Measurements from ENCODE around the gene DGAT2L6. TPM values are rescaled to one million over a fixed set of nuclear protein-coding genes. Genes with fewer than 3 reads are reported as not detected.

Gene DGAT2L6
- not detected in 2 replicates for total RNA-seq (2014; rRNA removed)
- not detected for polyA plus RNA-seq (2012)

DNA sequence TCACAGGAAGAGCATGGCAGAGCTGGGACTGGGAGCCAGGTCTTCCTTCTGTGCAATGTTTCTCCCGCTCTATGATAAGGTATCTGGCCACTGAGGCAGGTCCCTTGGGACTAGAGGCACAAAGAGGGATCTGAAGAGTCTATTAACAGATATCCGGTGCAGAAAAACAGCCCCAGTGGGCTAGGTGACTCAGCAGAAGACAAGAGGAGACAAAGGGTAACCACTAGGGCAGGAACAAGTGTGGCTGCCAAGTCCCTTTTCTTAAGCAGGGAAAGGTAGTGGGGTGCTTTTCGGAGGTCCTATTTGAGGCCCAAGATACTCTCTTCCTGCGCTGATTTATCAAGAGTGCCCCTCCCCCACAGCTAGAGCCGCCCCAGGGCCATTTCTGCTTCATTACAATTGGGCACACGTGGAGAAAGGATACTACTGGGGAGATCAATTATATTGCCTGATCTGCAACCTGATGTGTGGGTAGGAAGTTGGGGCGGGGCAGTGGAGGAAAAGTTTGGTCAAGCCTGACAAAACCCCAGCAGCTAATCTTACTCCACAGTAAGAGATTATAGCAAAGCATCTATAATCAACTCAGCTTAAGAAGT, at the start of gene DGAT2L6:
Gene DGAT2L6, plus strand, starts transcription at position 546 of the 596 bp plus-strand sequence. CDS start 100 bp downstream, outside the sequence.
- DNase-seq (ENCODE audit: low read depth): peak; percentile 25

DNA sequence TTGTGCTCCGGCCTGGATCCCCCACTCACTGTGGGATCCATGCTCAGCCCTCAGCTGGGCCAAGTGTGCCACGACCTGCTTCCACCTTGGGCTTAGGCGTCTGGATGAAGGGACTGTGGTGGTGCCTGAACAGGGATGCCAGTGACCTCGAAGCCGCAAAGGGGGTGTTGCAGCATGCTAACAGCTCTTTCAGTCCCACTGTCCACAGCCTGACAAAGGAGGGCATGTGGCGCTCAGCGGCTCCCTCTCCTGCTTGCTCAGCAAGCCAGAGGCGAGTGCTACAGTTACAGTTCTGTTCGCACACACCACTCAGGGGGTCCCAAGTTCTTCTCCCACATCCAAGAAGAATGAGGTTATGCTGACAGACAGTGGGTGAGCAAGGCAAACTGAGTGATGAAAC, 49.2 kb upstream of the DGAT2L6 start:
- no peak for DNase-seq (ENCODE audit: low read depth)

- no peak for DNase-seq (ENCODE audit: low read depth)
Observed at GRCh38 chrX:70129816-70130215, 47.5 kb upstream of the DGAT2L6 start.

- peak; percentile 5 for DNase-seq (ENCODE audit: low read depth)
Observed at GRCh38 chrX:70132224-70132623, 45.1 kb upstream of the DGAT2L6 start.

DNA sequence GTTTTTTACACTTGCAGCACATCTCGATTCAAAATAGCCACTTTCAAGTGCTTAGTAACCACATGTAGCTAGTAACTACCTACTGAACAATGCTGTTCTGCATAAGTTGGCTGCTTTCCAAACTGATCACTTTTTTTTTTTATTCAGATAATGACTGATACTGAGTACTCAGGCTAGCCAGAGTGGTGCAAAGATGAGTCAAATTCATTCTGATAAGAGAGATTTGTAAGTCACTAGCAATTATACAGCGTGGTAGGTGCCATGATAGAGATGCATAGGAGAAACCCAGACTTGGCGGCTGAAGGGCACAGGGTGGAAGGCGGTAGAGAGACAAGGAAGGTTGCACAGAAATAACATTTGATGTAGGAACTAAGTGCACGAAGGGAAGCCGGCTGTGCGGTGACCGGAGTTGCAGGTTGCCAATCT, 44.4 kb upstream of the DGAT2L6 start:
- no peak for DNase-seq (ENCODE audit: low read depth)

DNA sequence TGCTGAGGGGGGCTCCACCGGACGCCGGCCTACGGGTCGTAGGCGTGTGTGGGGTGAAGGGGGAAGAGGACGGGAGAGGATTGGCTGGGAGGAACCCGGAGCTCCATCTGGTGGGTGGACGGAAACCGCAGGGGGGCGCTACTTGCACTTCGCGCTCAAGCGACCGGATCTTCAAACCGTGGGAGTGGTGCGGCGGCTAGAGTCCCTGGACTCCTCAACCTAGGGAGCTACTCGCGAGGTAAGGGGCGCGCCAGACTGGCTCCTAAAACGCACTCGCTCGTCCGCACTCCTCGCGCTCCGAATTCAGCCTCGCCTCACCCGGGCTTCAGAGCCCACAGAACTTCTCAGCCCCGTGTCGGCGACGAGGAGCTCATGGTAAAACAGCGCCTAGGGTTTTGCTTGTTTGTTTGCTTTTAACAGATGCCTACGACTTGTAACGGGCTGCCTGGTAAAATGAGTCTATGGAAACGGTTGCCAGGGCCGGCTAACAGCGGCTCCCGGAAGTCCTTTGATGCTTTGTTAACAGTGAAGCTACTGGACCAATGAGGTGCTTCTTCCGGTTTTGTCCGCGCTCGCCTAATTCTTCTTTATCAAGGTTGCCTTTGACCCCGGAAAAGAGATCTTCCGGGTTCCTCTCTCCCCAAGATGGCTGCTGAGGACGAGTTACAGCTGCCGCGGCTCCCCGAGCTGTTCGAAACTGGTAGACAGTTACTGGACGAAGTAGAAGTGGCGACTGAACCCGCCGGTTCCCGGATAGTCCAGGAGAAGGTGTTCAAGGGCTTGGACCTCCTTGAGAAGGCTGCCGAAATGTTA, 43.8 kb upstream of the DGAT2L6 start, which contains the start of gene IGBP1:
Gene IGBP1, plus strand, starts transcription at position 145 of the 813 bp plus-strand sequence. Its CDS starts 501 bp downstream, at position 646.
- DNase-seq (ENCODE audit: low read depth): peak; percentile 84

GRCh38 chrX:70134116-70134477, 43.2 kb upstream of the DGAT2L6 start:
- DNase-seq (ENCODE audit: low read depth): no peak

DNA sequence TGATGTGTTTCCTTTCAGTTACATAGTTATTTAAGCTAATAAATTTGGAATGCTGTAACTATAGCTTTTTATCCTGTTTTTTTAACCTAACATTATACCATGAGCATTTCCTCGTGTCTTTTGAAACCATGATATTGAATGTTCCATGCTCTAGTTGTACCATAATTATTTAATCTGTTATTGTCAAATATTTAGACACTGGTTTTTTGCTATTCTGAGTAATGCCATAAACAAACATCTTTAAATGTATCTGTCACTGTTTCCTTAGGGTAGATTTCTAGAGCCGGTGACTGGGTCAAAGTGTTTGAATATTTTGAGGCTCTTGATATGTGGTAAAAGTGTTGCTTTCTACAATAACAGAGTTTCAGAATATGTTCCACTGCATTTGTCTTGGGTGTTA, 38.7 kb upstream of the DGAT2L6 start:
- DNase-seq (ENCODE audit: low read depth): no peak

GRCh38 chrX:70139736-70140135, 37.5 kb upstream of the DGAT2L6 start:
- no peak for DNase-seq (ENCODE audit: low read depth)

DNA sequence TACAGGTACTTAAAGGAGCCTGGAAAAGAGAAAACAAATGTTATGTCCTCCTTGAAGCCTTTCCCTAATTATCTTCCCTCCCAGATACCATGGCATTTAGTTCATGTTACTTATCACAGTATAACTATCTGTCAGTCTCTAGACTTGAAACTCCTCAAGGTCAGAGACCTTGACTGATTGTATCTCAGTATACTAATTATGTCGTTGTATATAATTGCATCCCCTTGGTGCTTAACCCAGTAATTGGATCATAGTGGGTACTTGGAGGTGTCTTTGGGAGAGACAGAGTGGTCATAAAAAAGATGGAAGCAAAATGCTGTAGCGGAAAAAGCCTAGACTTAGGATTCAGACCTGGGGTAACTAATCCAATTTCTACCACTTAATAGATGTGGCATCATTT, 35.9 kb upstream of the DGAT2L6 start:
- no peak for DNase-seq (ENCODE audit: low read depth)

GRCh38 chrX:70166601-70167590, 10.4 kb upstream of the DGAT2L6 start:
- peak; percentile 42 for DNase-seq (ENCODE audit: low read depth)

GRCh38 chrX:70168238-70169188, 8.8 kb upstream of the DGAT2L6 start:
- peak; percentile 67 for DNase-seq (ENCODE audit: low read depth)

DNA sequence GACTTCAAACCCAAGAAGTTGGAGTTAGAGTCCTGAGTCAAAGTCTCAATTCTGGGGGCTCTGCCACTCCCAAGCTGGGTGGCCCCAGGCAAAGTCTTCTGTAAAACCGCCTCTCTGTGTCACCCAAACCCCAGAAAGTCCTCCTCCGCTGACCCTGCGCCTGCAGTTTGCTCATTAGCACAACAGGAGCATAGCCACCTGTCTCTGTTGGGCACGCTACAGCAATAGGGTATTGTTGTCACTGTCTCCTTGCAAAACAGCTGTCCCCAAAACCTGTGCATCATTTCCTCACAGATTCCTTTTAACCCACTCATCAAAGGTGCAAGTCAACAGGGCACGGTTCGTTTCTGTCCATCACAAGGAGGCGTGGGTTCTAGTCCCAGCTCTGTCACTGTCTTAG, 8.0 kb upstream of the DGAT2L6 start:
- no peak for DNase-seq (ENCODE audit: low read depth)

DNA sequence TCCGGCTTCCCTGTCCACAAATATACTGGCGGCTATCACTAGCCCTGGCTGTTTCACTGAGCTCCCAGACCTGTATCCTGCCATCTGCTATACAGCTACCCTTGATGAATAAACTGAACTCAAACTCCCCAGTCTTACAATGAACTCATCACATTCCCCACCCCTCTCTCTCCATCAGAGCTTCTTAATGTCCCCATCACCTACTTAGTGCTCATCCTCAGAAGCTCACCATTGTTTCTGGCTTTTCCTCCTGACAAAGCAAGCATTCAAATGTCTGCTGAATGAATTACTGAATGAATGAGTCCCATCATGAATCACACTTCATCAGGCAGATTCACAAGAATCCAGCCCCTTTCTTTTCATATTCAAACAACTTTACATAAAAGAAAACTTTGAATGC, 5.7 kb upstream of the DGAT2L6 start:
- DNase-seq (ENCODE audit: low read depth): no peak

DNA sequence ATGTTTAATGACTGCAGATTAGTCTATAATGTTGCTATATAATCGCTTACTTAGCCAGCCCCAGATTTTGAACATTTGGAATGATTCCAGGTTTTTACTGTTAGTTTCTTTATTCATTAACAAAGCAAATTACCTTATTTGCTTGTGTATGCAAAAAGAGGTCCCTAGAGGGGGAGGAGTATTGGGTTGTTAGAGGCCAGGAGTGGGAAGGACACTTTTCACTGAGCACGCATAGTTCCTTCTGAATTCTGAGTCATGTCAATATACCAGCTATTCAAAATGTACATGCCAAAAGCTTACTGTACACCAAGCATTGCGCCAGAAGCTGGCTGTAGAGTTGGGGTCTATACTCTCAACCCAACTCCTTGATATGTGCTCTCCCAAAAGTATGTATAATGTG, 5.1 kb upstream of the DGAT2L6 start:
- peak; percentile 10 for DNase-seq (ENCODE audit: low read depth)

- DNase-seq (ENCODE audit: low read depth): no peak
Observed at GRCh38 chrX:70172964-70173363, 4.3 kb upstream of the DGAT2L6 start.

DNA sequence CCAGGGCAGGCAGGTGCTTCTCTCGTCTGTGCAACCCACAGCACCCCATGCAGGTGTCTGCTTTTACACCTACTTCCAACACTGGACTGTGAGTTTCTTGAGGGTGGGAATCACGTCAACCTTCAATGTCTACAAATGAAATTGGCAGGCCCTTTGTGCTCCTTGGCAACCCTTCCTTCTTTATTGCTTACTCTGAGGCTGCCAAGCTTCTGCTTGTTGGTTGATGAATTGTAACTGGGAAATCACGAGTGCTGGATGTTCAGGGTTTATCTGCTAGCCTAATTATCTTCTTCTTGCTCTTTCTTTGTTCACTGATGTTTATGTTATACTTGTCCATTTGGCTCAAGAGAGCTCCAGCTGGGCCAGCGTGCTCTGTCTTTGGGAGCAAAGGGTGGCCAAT, 2.5 kb upstream of the DGAT2L6 start:
- no peak for DNase-seq (ENCODE audit: low read depth)

GRCh38 chrX:70175338-70175737, 1.9 kb upstream of the DGAT2L6 start:
- DNase-seq (ENCODE audit: low read depth): no peak

DNA sequence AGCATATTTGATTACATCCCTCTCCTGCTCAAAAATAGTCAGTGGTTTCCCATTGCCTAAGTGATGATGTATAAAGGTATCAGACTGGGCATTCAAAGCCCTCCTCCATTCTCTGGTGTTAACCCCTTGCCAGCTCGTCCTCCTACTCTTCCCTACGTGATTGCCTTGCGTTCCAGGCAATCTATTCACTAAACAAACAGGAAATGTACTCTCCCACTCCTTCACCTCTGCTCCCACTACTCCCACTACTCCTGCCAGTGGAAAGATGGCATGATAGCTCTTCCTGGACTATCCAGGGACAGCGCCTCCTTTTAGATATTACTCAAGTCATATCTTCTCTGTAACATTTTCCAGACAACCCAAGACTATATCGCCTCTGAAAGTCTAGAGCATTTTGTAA, 5.8 kb downstream of the DGAT2L6 start:
- DNase-seq (ENCODE audit: low read depth): no peak

DNA sequence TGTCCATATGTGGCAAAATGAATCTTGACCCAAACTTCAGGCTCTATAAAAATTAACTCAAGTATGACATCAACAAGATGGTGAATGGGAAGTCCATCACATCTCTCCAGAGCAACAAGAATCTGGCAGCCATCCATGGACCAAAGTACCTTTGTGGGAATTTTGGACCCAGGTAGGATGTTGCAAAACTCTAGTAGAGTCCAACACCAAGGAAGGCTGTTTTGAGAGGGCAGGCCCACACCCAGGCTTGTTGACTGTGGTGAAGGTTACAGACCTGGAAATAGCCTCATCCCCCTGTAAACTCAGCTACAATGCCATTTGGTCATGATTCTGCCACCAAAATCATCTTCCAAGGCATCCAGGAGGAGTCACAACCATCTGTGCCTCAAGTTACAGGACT, 12.9 kb downstream of the DGAT2L6 start:
- DNase-seq (ENCODE audit: low read depth): no peak
